Epithelial cell of esophagus (primary cell): Measurements from ENCODE around the gene SFSWAP.

Source experiments
- DNase-seq: peaks from one replicate; pipeline ENCODE4 v3.0.0; 2010; ENCODE audit warnings: low read depth
- H3K4me3 ChIP-seq: 2 replicates; pipeline ENCODE4 v1.5.1; 2011; ENCODE audit warnings: mild to moderate bottlenecking, low read length, control low read depth
- TF ChIP-seq, protein P1 (sequence below): IDR thresholded peaks from 2 replicates; pipeline ENCODE4 v1.5.1; 2011; ENCODE audit warnings: low read depth, mild to moderate bottlenecking, low read length, control low read depth, inconsistent platforms; ENCODE audit not compliant: insufficient read depth; ENCODE audit errors: missing control alignments

SFSWAP gene

DNA sequence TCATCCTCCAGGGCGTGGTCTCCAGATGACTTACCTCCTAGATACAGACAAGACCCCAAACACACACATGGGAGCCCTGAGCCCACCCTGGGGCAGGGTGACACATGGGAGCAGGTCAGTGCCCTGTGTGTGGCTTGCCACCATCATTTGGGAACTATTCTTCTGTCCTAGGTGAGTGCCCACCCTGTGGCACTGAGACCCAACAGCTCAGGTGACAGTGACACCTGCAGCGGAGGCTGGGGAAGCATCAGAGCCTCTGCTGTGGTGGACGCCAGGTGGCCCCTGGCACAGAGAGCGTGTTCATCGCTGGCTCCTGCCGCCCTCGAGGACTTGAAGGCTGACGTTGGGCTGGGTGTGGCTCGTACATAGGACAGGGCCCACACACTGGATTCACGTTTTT is 23.0 kb downstream of the SFSWAP start:
- TF ChIP-seq, protein P1, sequence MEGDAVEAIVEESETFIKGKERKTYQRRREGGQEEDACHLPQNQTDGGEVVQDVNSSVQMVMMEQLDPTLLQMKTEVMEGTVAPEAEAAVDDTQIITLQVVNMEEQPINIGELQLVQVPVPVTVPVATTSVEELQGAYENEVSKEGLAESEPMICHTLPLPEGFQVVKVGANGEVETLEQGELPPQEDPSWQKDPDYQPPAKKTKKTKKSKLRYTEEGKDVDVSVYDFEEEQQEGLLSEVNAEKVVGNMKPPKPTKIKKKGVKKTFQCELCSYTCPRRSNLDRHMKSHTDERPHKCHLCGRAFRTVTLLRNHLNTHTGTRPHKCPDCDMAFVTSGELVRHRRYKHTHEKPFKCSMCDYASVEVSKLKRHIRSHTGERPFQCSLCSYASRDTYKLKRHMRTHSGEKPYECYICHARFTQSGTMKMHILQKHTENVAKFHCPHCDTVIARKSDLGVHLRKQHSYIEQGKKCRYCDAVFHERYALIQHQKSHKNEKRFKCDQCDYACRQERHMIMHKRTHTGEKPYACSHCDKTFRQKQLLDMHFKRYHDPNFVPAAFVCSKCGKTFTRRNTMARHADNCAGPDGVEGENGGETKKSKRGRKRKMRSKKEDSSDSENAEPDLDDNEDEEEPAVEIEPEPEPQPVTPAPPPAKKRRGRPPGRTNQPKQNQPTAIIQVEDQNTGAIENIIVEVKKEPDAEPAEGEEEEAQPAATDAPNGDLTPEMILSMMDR = no peak
- H3K4me3 ChIP-seq = no peak overlapping the region
- no peak for DNase-seq

DNA sequence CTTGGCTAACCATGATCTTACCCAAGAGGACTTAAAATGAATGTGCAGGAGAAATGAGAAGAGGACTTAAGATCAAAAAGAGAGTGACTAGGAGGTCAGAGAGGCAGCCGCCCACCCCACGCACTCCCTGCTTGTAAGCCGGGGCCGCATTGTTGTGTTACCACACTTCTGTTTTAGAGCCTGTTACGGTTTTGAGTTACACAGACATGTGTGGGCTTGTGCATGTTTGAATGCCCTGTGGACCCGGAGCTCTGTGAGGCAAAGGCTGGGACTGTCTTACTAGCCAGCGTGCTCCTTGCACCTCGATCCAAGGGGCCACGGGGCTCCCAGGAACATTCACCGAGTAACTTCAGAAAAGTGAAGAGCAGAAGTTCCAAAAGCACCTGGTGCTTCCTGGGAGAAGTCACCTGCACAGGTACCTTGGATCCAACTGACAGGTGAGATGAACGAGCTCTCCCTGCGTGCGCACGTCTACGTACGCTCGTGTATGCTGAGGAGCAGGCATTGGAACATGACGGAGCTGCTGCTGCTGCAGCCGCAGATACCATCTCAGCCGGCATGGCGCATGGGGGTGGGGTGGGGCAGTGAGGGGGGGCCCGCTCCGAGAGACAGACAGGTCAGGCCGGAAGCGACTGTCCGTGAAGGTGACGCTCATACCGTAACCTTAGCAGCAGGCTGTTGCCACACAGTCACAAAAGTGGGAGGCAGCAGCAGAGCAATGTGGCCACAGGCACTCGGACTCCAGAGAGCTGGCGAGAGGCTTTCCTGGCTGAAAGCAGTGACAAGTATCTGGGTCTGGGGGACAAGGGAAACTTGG is 23.7 kb downstream of the SFSWAP start:
- TF ChIP-seq, protein P1 = no peak
- H3K4me3 ChIP-seq = no peak overlapping the region
- peak; percentile 69 for DNase-seq

DNA sequence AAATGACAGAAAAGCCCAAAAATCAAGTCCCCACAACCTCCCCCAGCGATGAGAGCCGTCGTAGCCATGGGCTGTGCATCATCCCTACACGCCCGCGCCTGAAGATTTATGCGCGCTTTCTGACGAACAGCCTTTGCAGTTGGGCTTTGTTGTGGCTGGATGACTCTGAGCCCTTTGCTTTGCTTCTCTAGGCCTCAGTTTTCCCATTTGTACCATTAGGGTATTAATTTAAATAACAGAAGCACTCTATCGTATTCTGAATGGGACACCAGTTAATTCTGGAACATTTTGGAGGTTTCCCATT is 24.2 kb downstream of the SFSWAP start:
- TF ChIP-seq, protein P1 = no peak
- no peak overlapping the region for H3K4me3 ChIP-seq

DNA sequence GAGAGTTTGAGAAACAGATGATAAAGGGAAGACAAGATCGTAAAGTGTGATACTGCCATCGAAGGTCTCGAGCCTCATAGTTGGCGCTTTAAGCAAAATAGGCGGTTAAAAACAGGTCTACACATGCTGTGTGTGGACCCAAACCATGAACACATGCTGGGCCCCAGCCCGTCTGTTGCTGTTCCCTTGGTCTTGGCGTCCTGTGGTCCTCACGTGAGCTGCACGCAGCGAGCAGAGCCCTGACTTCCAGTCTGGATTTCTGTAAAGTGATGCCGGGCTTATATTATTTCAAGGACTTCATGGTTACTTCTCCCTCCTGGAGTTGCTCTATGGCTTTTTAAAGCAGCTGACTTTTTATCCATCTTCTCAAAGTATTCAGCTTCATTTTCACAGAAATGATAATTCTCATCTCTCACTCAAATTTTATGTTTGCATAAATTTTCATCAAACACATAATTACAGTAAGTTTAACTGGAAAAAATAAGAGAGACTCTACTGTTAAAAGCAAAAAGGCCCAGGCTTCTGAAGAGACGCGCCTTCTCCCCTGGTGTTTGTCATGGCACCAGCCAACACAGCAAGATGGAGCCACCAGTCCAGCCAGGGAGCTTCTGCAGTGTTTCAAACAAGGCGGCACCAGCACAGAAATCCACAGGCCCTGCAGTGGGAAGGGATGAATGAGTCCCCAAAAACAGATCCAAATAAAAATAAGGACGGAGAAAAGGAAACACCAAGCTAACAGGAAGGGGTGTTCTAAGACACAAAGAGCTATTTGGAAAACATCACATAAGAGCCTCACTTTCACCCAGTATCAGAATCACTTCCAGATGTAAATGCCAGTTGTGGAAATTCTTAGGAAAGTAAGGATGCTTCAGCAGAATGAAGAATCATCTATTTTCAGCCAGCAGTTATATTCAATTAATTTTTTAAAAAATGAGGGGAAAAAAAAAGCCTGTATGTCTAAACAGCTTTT is 24.9 kb downstream of the SFSWAP start:
- TF ChIP-seq, protein P1 = no peak
- H3K4me3 ChIP-seq = no peak overlapping the region
- DNase-seq = no peak

More for the DNA sequence above, 24.2 kb downstream of the SFSWAP start:
- DNase-seq = no peak

DNA sequence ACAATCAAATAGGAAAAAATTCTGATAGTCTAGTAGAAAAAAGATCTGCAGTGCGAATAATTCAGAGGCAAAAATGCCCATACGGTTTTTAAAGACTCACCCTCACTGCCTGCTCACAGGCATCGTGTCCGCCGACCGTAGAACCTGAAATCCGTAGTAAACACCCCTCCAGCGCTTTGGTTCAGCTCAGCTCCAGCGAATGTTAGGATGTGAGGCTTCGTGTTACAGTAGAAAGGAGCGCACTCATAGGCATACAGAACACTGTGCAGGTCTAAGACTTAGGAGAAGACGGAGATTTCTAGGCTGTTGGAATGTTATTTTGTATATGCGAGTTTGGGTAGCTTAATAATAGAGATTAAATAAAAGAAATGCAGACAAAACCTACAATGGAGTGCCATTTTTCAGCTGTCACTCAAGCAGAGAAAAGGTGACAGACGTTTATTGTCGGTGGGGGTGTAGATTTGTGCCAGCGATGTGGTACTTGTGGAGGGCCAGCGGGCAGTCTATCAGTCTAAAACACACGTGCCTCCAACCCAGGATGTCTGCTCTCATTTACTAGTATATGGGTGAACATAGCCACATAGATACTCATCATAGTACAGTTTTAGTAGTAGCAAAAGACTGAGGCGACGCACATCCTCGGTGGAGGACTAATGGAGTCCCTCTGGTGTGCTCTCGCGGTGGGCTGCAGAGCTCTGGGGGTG is 25.7 kb downstream of the SFSWAP start:
- no peak overlapping the region for H3K4me3 ChIP-seq
- DNase-seq = no peak
- TF ChIP-seq, protein P1 = no peak

DNA sequence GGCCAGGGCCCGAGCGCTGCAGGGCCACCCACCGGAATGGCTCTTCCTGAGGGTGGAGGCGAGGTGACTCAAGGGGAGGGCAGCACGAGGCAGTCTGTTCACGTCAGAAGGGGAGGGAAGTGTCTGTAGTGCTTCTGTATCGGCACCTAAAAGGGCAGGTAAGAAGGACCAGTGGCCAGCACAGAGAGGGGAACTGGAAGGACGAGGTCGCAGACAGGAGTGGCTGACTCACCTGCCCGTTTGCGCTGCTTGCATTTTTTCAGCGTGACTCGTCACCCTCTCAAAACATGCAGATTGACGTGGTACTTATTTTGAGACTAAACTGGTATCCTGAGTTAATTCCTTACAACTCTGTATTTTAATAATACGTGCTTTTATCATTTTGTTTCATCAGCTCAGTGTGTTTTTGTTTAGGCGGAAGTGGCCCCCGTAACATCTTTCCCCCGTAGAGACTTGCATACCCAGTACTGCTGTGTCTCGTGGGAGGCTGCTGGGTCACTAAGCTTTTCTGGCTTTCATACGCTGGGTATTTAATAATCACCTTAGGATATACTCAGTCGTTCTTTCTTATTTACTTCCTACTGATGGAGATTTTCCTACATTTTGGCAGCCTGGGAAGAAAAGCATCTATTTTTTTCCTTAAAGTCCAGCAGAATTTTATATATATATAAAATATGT is 26.4 kb downstream of the SFSWAP start:
- peak overlapping the region; percentile 15 for H3K4me3 ChIP-seq
- TF ChIP-seq, protein P1 = no peak
- DNase-seq = peak; percentile 98
